GM23248 (cell line): ENCODE results near the gene ASB4. TPM values are rescaled to one million over a fixed set of nuclear protein-coding genes. Genes with fewer than 3 reads are reported as not detected.

Experiments
- DNase-seq: peaks from one replicate; pipeline ENCODE4 v3.0.0-alpha.2; 2015
- H2AFZ ChIP-seq: fragments of 200-600 bp; sonication (generic); 2 replicates; pipeline ENCODE4 v1.6.1; 2016; ENCODE audit warnings: antibody characterized with exemption
- H3F3A ChIP-seq: fragments of 200-600 bp; sonication (generic); 2 replicates; pipeline ENCODE4 v1.6.1; 2016; ENCODE audit warnings: mild to moderate bottlenecking, antibody characterized with exemption, mixed run types; ENCODE audit not compliant: insufficient read depth
- H3K27ac ChIP-seq: fragments of 200-600 bp; sonication (generic); 2 replicates; pipeline ENCODE4 v1.5.1; 2016; ENCODE audit warnings: mild to moderate bottlenecking
- H3K27me3 ChIP-seq: fragments of 200-600 bp; sonication (generic); replicated peaks from 2 replicates; pipeline ENCODE4 v1.6.1; 2016; ENCODE audit warnings: mild to moderate bottlenecking; ENCODE audit not compliant: insufficient read depth
- H3K36me3 ChIP-seq: fragments of 200-600 bp; sonication (generic); 2 replicates; pipeline ENCODE4 v1.6.1; 2016; ENCODE audit warnings: low read depth, mild to moderate bottlenecking
- H3K4me1 ChIP-seq: fragments of 200-600 bp; sonication (generic); 2 replicates; pipeline ENCODE4 v1.6.1; 2016; ENCODE audit warnings: mild to moderate bottlenecking; ENCODE audit not compliant: insufficient read depth
- H3K4me2 ChIP-seq: fragments of 200-600 bp; sonication (generic); one replicate; pipeline ENCODE4 v1.6.1; 2016; ENCODE audit warnings: mild to moderate bottlenecking; ENCODE audit not compliant: unreplicated experiment
- H3K4me3 ChIP-seq: fragments of 200-600 bp; sonication (generic); 2 replicates; pipeline ENCODE4 v1.5.1; 2016; ENCODE audit warnings: mild to moderate bottlenecking
- H3K79me2 ChIP-seq: fragments of 200-600 bp; sonication (generic); 2 replicates; pipeline ENCODE4 v1.6.1; 2016; ENCODE audit warnings: mild to moderate bottlenecking; ENCODE audit not compliant: insufficient read depth
- H3K9ac ChIP-seq: fragments of 200-600 bp; sonication (generic); 2 replicates; pipeline ENCODE4 v1.6.1; 2016; ENCODE audit warnings: mild to moderate bottlenecking
- H3K9me2 ChIP-seq: fragments of 200-600 bp; sonication (generic); 2 replicates; pipeline ENCODE4 v1.6.1; 2016; ENCODE audit warnings: mixed run types, mild to moderate bottlenecking, moderate library complexity; ENCODE audit not compliant: insufficient read depth
- H3K9me3 ChIP-seq: fragments of 200-600 bp; sonication (generic); one replicate; pipeline ENCODE4 v1.6.1; 2017; ENCODE audit warnings: low read depth
- H4K20me1 ChIP-seq: fragments of 200-600 bp; sonication (generic); 2 replicates; pipeline ENCODE4 v1.6.0; 2016; ENCODE audit not compliant: insufficient read depth
- EZH2 ChIP-seq: fragments of 200-600 bp; sonication (generic); IDR thresholded peaks from 2 replicates; pipeline ENCODE4 v1.6.1; 2018; ENCODE audit warnings: antibody characterized with exemption, mild to moderate bottlenecking; ENCODE audit not compliant: insufficient read depth, poor library complexity, severe bottlenecking
- EZH2phosphoT487 ChIP-seq: fragments of 200-600 bp; sonication (generic); IDR thresholded peaks from 2 replicates; pipeline ENCODE4 v1.6.1; 2018; ENCODE audit warnings: antibody characterized with exemption, moderate library complexity, mild to moderate bottlenecking, low read depth; ENCODE audit not compliant: insufficient read depth
- WGBS, 2 experiments: methylation state at CpG; one replicate each; pipeline ENCODE4 v1.1.6; 2015 to 2017; ENCODE audit warnings: low lambda C conversion rate in 2 of 2, low coverage in 1 of 2; ENCODE audit errors: missing lambda C conversion rate in 2 of 2; 5-methylcytosine and 5-hydroxymethylcytosine counted together
- in situ Hi-C: fragments of 300-500 bp; cut with MboI; formaldehyde crosslinking; loops from 2 replicates; pipeline ENCODE4 v1.15.0; 2020
- polyA plus RNA-seq: library from polyadenylated mRNA; unstranded; fragments of >200 nt; fragmentation: Nextera tagmentation; extraction: Ambion mirVana; gene quantifications from 2 replicates; pipeline ENCODE4 v1.2.1, GENCODE V29; 2016
- total RNA-seq: library from RNA; depleted of rRNA; stranded (reverse); fragments of >200 nt; shearing (Covaris generic); gene quantifications from 2 replicates; pipeline ENCODE4 v1.2.3, GENCODE V29; 2014

ASB4 gene
- total and polyA plus RNA-seq, 2 experiments from 2014 or later: not detected

- Histone ChIP-seq H3K4me3 (no peak overlapping the region), H3K4me1 (no peaks in the 10 kb centered on the region), H3K4me2 (no peak overlapping the region), H3K9me2 (no peaks in the 10 kb centered on the region), H3K27me3 (no peaks in the 10 kb centered on the region), H3K79me2 (no peaks in the 10 kb centered on the region), H4K20me1 (no peaks in the 10 kb centered on the region), H3K9ac (no peak overlapping the region), H2AFZ (no peak overlapping the region), H3K27ac (no peak overlapping the region), H3K36me3 (no peaks in the 10 kb centered on the region), H3F3A (no peaks in the 10 kb centered on the region), H3K9me3 (no peaks in the 10 kb centered on the region)
- no peak for TF ChIP-seq EZH2phosphoT487
- TF ChIP-seq EZH2: no peak
- in situ Hi-C loops: loop anchor here (25.0 kb wide), 1 partner anchor 1031 kb away; no protein-coding TSS in a partner anchor
- DNase-seq: peak; percentile 35
These were observed 7.5 kb downstream of the ASB4 start for GRCh38 chr7:95493247-95493646.

DNA sequence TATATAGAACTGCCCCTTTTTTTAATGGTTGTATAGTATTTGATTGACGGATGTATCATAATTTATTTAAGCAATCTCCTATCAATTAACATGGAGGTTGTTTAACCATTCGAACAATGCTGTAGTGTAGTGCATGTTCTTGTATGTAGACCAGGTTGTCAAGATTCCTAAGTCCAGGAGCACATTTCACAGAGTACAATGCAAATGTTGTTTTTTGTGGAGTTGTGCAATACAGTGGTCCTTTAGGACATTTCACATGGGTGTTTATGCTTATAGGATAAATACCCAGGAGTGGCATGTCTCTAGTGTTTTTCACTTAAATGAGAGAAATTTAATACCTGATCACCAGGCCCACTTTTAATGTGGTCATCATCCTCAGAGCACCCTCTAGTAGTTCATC, 8.1 kb downstream of the ASB4 start:
- in situ Hi-C loops: loop anchor here (25.0 kb wide), 1 partner anchor 1032 kb away; no protein-coding TSS in a partner anchor
- Histone ChIP-seq H3K27ac (no peak overlapping the region), H2AFZ (no peak overlapping the region), H3K9me2 (no peaks in the 10 kb centered on the region), H3K9me3 (no peaks in the 10 kb centered on the region), H4K20me1 (no peaks in the 10 kb centered on the region), H3K79me2 (no peaks in the 10 kb centered on the region), H3K4me1 (no peaks in the 10 kb centered on the region), H3K9ac (no peak overlapping the region), H3K4me2 (no peak overlapping the region), H3K27me3 (no peaks in the 10 kb centered on the region), H3K4me3 (no peak overlapping the region), H3F3A (no peaks in the 10 kb centered on the region), H3K36me3 (no peaks in the 10 kb centered on the region)
- WGBS, 2 experiments: 78 to 91% methylated on average over 2 of the region's 2 CpGs
- DNase-seq: no peak
- no peak for TF ChIP-seq EZH2phosphoT487
- TF ChIP-seq EZH2: no peak

DNA sequence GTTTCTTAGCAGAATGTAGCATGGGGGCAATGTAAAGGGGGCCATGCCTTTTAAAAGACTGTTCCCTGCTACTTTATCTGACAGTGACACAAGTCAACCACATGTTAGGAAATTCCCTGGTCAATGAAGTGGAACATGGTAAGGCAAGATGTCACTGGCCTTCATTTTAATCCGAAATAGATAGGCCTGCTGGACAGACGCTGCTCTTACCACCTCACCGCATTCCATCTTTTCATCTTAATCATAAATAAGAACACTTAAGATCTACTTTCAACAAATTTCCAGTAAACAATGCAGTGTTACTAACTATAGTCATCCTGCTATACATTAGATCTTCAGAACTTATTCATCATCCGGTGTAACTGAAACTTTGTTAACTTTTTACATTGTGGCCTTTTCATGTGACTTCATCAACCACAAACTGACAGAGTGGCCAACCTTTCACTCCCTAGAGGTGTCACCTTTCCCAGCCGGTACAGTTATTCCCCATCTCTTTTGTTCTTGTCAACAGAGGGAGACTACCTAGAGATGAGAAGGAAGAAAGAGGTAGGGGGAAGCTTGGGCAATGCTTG, 15.6 kb downstream of the ASB4 start:
- no peak overlapping the region for H3K27ac ChIP-seq
- H4K20me1 ChIP-seq: no peaks in the 10 kb centered on the region
- in situ Hi-C loops: no loop called here
- no peak for DNase-seq
- H3K9me3 ChIP-seq: no peaks in the 10 kb centered on the region
- H3K4me2 ChIP-seq: peak overlapping the region; percentile 46
- 46 to 51% methylated on average over 5 of the region's 5 CpGs for WGBS, 2 experiments
- no peaks in the 10 kb centered on the region for H3K9me2 ChIP-seq
- no peaks in the 10 kb centered on the region for H3K79me2 ChIP-seq
- no peak overlapping the region for H3K9ac ChIP-seq
- H3K4me3 ChIP-seq: no peak overlapping the region
- H3F3A ChIP-seq: peaks cover 13% of the 10 kb centered on the region
- peak overlapping the region; percentile 31; the same call in 1 of the 2 replicates for H2AFZ ChIP-seq
- TF ChIP-seq EZH2 (no peak), EZH2phosphoT487 (no peak)
- peaks cover 15% of the 10 kb centered on the region for H3K4me1 ChIP-seq
- no peaks in the 10 kb centered on the region for H3K27me3 ChIP-seq
- H3K36me3 ChIP-seq: no peaks in the 10 kb centered on the region

DNA sequence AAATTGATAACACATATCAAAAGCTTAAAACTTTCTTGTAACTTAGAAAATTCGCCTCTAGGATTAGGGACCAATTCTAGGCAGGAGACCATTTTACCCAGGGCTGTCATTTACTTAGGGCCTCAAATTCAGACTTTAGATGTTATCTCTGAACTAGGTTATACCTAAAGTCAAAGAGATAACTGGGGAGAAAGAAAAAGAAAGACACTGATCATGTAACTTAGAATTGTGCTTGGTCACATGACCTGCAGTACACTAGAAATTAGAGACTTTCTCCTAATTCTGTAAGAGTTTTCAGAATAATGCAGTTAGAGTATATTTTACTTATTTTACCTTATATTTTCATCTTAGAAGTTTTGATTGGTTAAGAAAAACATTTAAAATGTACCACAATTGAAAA, 16.7 kb downstream of the ASB4 start:
- Histone ChIP-seq H3F3A (peaks cover 13% of the 10 kb centered on the region), H3K27me3 (no peaks in the 10 kb centered on the region), H3K9me3 (no peaks in the 10 kb centered on the region), H3K9me2 (no peaks in the 10 kb centered on the region), H3K4me3 (no peak overlapping the region), H3K9ac (no peak overlapping the region), H3K79me2 (no peaks in the 10 kb centered on the region), H3K4me2 (no peak overlapping the region), H3K4me1 (peaks cover 15% of the 10 kb centered on the region), H4K20me1 (no peaks in the 10 kb centered on the region), H3K27ac (no peak overlapping the region), H2AFZ (no peak overlapping the region), H3K36me3 (no peaks in the 10 kb centered on the region)
- TF ChIP-seq EZH2 (no peak), EZH2phosphoT487 (no peak)
- in situ Hi-C loops: no loop called here
- DNase-seq: no peak
- WGBS, 2 experiments: 86 to 95% methylated on average over 1 of the region's 1 CpG
